ENCODE data around the gene BCAR3.
A peak's percentile ranks its signal among the peaks of the same experiment; 100 is the strongest.
"Not testable (repeated sequence)": the region's sequence is repeated elsewhere in the genome, so short reads cannot be mapped to it uniquely, and the experiment has no call there.

BCAR3 gene

DNA sequence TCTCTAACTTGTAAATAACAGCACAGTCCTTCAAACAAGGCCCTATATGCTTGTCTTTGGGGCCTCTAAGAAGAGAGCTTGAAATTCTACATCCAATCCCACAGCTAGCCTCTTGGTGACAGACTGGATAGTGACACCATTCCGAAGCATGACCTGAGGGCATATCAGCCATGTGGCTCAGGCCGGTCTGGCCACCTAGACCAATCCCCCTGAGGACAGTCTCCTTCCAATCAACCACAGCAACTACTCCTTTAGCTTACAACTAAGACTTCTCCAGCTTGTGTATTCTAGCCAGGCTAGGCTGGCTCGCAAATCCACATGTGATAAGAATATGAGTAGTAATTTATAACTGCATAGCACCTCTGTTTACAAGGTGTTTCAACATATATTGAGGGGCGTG, 14.0 kb downstream of the BCAR3 start:
- DNase-seq = no peak

DNA sequence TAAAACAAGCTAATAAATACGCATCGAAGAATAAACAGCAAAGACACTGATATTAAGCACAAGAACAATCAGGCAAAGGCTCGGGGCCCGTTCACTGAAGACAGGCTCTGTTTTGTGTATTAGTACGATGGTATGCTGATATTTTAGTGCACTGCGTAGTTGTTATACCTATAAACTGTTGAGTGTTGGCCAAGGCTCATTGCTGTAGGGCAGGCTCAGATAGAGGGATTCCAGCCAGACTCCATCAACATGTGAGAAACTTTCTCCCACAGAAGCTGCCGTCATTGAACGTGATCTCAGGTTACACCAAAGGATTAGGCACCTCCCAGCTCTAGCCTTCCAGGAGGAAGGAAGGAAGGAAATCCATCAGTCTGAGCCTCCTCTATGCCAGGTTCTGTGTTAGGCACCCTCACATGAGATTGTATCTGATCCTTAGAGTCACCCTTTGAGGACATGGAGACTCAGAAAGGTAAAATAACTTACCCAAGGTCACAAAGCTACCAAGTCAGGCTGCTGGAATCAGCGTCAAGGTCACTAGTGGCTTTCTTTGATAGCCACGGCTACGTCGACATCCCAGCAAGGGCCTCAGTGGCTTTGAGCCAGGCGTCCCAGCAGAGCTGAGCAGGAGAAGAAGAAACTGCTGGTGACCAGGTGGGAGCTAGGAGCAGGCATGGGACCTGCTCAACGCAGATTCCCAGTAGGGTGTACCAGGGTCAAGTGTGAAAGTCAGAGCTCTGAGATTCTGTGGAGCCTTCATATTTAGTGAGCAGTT, 14.8 kb downstream of the BCAR3 start:
- DNase-seq = no peak

DNA sequence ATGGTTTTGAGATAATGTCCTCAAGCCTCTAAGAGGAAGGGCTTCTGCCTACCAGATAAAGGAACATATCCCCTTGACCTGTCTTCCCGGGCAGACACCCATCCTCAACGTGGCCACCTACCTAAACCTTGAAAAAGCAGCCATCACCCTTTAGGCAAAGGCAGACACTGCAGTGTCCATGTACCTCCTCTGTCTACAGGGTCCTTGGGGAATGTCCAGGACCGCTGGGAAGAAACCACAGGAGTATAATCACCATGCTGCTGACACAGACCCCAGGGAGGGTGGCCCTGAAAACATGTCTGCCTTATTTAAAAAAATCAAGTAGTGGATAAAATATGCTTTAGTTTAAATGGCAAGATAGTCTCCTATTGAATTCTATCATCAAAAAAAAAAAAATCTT, 16.6 kb downstream of the BCAR3 start:
- no peak for DNase-seq

DNA sequence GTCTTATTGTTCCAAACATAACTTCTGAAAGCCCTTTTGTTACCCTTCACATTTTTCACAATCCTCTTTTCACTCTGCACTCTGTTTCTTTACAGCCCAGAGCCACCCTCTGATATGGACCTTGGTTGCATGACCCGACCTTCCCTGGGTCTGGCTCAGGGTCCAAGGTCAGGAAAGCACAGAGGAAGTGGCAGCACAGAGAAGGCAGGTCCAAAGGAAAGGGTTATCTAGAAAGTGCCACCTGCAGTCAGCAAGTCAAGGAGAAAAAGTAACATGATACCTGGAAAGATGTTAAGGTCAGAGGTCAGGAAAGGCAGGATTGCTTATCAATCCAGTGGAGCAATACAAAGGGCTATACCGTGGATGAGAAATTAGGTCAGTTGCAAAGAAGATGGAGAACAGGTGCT, 18.4 kb downstream of the BCAR3 start:
- DNase-seq = no peak

DNA sequence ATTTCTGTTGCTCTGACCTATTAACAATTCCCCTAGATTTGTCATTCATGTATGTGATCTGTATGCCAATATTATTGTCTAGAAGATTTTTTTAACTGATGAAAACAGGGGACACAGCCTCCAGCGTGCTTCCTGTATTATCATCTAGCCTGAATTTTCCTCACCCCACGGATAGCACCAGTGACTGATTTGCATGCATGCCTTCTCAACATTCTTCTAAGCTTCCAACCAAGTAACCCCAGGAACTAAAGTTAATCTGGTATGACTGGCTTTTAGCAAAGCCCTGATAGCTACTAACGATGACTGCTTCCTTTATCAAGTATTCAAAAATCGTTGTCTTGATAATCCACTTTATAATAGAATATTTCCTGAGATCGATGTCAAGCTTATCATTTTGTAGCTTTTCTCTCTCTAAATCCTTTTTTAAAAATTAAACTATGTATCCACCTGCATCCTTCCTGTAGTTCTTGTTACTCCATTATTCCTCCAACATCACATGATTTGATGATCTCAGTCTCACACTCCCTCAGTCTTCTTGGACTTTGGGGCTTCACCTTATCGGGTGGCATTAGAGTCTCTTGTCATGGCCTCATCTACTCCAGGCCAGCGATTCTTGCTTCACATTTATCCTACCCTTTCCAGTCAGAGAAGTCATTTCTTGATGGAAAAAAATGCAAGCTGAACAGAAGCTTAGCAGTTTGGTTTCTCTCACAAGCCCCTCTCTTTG, 19.0 kb downstream of the BCAR3 start:
- DNase-seq = peak; percentile 55

DNA sequence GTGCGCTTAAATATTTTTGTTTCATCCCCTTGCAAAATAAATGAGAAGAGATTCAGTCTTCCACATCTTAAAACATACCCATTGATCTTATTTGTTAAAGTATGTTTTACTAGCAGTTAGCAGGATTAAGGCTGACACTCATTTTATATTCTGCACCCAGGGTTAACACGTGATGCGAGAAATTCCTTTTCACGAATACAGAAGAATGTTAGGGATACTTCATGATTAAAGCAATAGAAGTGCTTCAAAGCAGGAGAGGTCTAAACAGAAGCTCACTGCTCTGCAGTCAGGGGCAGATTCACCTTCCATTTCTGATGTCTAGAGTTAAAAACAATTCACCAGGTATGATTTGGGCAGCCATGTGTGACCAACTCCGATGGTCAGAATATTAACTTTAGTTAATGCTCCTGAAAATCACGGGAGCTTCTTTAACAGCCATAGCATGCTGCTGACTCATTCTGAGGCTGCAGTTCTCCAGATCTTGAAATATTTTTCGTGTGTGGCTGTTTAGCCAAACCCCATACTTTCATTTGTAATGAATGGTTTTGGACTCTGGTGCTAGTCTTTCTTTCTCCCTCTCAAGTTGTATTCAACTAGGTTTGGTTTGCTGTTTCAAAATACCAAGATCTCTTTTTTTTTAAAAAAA, 19.7 kb downstream of the BCAR3 start:
- DNase-seq = peak; percentile 68

DNA sequence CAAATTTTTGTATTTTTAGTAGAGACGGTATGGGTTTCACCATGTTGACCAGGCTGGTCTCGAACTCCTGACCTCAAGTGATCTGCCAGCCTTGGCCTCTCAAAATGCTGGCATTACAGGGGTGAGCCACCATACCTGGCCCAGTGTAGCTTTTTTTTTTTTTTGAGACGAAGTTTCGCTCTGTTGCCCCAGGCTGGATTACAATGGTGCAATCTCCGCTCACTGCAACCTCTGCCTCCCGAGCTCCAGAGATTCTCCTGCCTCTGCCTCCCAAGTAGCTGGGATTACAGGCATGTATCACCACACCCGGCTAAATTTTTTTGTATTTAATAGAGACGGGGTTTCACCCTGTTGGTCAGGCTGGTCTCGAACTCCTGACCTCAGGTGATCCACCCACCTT, 20.3 kb downstream of the BCAR3 start:
- not testable (repeated sequence) for DNase-seq

DNA sequence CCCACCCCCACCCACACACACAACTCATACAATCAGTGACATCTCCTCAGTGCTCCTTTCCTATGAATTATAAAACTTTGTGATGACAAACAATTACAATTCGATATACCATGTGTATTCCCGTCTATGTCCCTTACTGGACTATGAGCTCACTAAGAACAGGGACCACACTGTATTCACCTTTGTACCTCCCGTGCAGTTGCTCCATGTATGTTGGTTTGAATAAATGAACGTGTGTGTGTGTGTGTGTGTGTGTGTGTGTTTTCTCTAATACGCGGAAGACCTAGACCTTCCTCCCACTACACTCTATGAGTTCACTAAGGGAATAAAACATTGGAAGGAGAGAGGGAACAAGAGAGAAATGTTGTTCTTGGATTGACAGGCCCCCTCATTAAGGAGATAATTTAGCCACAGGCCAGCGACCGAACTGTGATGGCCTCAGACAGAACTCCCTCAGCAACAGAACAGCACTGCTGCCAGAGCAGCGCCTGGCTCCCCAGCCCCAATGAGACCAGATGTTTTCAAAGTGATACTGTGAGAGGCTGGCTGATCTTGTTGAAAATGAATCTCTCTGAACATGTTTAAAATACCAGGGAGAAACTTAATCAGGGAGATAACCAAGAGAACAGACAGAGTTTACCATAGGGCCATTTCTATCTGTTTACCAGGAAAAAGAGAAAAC, 21.7 kb downstream of the BCAR3 start:
- no peak for DNase-seq

DNA sequence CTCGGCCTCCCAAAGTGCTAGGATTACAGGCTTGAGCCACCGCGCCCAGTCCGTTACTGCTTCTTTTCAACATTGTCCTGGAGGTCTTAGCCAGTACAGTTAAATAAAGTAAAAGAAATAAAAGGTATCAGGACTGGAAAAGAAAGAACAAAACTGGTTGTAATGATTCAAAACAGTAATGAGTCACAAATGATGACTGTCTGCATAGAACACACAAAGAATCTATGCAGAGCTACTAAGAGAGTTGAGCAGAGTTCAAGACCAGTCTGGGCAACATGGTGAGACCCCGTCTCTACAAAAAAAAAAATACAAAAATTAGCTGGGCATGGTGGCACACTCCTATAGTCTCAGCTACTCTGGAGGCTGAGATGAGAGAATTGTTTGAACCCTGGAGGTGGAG, 23.4 kb downstream of the BCAR3 start:
- no peak for DNase-seq

DNA sequence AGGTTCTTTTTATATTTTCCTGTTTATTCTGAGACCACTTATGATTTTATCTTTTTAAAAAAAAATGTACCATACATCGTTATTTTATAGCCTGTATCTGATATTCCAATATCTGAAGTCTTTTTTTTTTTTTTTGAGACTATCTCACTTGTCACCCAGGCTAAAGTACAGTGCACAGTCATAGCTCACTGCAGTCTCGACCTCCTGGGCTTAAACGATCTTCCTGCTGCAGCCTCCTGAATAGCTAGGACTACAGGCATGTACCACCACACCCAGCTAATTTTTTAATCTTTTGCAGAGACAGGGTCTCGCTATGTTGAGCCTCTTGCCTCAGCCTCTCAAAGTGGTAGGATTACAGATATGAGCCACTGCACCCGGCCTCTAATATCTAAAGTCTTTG, 25.1 kb downstream of the BCAR3 start:
- no peak for DNase-seq

DNA sequence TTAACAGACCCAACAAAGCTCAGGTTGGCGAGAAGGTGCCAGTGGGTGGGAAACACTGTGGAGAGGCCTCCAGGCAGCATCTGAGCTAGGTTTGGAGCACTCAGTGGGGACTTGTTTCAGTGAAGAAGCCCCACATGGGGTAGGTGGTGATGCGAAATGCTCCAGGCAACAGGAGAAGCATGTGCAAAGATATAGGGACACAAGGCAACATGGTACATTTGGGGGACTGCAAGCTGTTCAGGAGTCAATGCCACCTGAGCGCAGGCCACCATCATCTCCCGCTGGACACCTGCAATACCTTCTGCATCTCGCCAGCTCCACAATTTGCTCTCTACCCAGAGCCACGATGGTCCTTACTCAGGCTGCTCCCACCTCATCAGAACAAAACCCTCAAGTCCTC, 28.0 kb downstream of the BCAR3 start:
- DNase-seq = no peak

DNA sequence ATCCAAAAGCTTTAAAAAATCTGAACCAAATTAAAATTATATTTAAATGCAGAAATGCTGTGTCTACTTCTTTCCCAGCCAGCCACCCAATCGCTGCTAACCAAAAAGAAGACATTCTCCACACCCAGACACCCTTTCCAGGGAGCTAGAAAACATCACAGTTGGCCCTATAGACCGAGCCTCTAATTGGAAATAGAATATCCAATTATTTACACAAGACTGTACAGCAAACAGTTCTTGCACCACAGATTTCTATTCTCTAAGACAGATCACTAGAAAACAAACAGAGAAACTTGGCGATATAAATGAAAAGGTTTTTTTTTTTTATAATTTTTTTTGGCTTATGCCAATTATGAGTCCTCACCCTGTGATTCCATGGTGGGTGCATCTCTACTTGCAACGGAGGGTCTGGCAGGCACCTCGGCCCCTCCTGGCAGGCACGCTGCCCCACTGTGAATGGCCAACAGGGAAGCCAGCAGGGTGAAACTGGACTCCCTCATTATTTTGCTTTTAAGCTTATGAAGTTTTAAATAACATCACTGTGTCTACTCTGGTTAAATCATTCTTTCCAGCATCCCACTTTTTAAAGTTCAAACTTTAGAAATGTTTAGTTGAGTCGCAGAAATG, 29.2 kb downstream of the BCAR3 start:
- DNase-seq = no peak

DNA sequence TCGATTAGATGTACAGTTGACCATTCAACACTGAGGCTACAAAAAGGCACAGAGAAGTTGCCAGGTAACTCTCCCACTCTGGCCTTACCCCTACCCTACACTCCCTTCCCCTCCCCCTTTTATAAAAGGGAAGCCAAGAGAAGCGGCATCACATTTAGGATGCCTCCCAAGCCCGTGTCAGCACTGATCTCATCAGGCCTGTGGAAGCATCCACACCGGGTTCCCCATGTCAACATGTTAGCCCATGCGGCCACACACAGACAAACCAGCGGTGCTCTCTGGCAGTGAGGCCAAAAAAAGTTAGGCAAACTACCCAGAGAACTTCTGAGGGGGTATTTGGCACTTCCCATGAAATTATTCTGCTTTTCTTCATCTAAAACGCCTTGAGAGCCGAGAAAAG, 29.9 kb downstream of the BCAR3 start:
- no peak for DNase-seq

DNA sequence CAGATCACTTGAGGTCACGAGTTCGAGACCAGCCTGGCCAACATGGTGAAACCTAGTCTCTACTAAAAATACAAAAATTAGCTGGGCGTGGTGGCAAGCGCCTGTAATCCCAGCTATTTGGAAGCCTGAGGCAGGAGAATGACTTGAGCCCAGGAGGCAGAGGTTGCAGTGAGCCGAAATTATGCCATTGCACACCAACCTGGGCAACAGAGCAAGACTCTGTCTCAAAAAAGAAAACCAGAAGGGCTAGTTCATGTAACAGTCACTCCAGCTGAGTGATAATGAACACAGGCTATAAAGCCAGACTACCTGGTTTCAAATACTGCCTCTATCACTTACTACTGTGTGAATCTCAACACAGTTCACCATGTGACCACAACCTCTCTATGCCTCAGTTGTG, 31.5 kb downstream of the BCAR3 start:
- not testable (repeated sequence) for DNase-seq

DNA sequence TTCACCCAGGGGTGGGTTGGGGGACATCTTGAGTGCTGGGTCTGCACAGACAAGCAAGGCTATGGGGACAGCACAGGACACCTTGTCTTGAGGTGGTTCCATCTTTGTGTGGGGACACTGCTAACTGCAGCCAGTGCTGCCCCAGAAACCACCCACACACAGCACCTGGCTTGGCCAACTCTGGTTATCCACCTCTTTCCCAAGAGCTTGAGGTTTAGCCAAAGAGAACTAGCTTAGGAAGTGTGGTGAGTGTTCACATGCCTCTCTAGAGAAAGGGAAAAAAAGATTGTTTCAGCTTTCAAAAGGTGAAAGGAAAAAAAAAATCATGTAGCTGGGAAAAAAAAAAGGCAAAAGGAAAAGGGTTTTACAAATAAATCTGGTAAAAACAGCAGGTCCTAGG, 32.4 kb downstream of the BCAR3 start:
- DNase-seq = no peak

DNA sequence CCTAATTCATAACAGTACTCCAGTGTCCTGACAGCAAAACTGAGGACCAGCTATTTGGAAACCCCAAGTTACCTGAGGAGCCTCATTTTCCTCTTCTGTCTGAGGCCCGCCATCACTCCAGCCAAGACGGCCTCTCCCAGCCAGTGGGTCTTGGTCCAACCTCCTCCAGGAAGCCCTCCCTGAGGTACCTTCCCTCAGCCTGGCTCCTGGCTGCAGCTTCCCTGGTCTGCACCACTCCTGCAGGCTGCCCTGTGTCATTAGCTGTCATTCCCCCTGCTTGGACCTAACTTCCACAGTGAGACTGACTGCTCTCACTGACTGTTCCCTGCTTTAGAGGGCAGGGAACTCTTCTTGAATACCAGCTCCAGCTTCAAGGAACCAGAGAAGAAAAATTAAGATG, 33.0 kb downstream of the BCAR3 start:
- DNase-seq = no peak

DNA sequence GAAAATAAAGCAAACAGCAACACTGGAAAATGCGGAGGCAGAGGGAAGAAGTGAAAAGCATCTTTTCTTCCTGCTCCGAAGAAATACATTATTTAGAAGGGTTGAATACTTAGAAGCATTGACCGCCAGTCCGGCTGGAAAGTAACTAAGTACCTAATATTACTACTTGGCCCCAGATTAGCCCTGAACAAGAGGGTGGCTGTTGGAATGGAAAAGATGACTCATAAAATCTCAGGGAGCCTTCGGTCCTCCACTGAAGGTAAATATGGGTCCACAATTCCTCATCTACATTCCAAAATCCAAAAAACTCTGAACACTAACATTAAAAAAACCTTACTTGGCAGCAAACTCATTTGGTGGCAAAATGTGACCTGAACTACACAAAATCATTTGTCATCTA, 40.1 kb downstream of the BCAR3 start:
- no peak for DNase-seq

DNA sequence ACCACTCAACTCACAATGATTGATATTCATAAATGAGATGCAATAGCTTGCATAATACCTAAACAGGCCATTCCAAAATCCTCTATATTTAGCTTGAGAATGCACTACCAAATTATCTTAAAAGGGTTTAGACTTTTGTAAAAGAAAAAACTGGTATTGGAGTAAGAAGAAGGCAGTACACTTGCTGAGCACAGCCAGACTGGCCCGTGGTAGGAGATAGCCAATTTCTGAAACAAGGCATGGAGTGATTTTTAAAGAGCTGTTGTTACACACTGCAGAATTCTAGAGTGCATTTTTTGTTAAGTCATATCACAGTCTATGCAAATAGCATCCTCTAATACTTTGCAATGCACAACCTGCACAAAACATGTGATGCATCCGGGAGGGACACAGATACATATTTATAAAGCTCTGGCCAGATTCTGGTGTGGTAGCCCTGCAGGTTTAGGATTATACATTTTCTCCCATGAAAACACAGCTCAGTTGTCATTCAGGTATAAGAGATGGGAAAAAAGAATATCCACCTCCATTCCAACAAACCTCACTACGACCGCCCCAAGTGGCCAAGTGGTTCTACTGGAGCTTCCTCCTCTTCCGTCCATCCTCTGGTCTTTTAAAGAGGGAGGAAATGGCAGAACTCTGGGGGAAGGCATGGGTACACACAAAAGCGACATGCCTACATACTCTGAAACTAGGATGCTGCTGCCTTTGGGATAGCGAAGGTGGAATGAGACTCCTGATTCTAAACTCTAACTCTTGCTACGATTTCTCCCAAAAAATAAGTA, 40.8 kb downstream of the BCAR3 start:
- DNase-seq = no peak

DNA sequence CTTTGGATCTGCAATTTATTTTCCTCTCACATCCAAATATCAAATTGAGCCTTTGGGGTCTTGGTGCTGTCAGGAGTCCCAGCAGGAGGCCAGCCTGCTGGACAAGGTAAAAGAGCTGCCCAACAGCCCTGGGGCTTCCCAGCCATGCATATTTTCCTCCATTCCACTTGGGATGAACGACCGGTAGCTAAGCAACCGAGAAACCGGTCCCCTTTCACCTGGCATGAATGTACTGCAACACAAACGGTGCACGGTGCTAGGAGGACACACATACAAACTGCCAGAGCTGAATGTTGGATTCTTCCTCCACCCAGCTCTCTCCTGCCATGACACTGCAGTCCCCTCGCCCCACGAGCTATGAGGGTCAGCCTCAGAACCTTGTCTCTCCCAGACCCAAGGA, 42.7 kb downstream of the BCAR3 start:
- DNase-seq = no peak

DNA sequence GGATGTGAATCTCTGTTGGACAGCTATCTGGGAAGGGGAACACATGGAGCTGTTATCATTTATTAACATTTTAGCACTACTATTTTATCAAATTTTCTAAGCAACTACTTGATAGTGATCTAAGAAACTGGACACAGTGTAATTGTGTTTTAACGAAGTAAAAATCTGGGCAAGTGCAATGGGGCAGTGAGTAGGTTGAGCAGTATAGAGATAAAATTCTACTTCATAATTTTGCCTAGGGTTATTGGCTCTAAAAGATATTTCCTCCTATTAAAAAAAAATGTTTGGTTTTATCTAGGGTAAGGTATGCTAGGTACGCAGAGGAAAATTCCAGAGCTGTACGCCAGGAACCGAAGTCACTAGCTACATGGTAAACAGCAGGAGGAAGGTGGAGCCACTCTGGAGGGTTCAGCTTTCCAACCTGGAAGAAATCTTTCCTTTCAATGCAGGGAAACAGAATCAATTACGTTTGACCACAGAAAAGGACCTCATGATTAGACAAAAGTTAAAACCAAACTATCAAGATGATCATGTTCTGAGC, 43.3 kb downstream of the BCAR3 start:
- DNase-seq = no peak

DNA sequence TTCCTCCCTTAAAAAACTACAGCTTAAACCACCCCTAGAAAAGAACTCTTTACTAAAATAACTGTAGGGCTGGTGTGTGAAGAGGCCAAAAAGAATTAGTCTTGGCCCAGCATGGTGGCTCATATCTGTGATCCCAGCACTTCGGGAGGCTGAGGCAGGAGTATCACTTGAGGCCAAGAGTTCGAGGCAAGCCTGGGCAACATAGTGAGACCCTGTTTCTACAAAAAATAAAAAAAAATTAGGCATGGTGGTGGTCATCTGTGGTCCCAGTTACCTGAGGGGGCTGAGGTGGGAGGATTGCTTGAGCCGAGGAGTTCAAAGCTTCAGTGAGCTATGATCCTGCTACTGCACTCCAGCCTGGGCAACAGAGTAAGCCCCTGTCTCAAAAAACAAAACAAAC, 44.9 kb downstream of the BCAR3 start:
- DNase-seq = no peak
